Sigmoid colon (tissue), 7 donors: ENCODE measurements around the gene BSDC1. TPM values are rescaled to one million over a fixed set of nuclear protein-coding genes. Genes with fewer than 3 reads are reported as not detected.

ENCODE experiments used
- DNase-seq: peaks from one replicate; pipeline ENCODE4 v3.0.0-alpha.2; 2019
- H3K27ac ChIP-seq, 4 donors: fragments of 200-600 bp; sonication (generic); one replicate each; pipeline ENCODE4 v1.5.1; 2016 to 2019; ENCODE audit warnings: mild to moderate bottlenecking in 1 of 4
- H3K27me3 ChIP-seq, 3 donors: fragments of 200-600 bp; sonication (generic); one replicate each; pipeline ENCODE4 v1.5.1; 2019; ENCODE audit warnings: mild to moderate bottlenecking in 1 of 3
- H3K36me3 ChIP-seq, 4 donors: fragments of 200-600 bp; sonication (generic); one replicate each; pipeline ENCODE4 v1.5.1; 2016 to 2019
- H3K4me1 ChIP-seq, 4 donors: fragments of 200-600 bp; sonication (generic); one replicate each; pipeline ENCODE4 v1.5.1; 2017 to 2019
- H3K4me3 ChIP-seq, 4 donors: fragments of 200-600 bp; sonication (generic); one replicate each; pipeline ENCODE4 v1.5.1; 2017 to 2019; ENCODE audit warnings: mild to moderate bottlenecking in 2 of 4, moderate library complexity in 1 of 4
- H3K9me3 ChIP-seq, 4 donors: fragments of 200-600 bp in 3 of 4; sonication (generic) in 3 of 4; one replicate each; pipeline versions ENCODE4 v1.5.1 to v1.6.1; 2013 to 2019
- EP300 ChIP-seq, 4 donors: sonication (generic); formaldehyde crosslinking; IDR thresholded peaks; one replicate each; pipeline ENCODE4 v1.6.1; 2017; ENCODE audit warnings: antibody characterized with exemption in 4 of 4
- POLR2A ChIP-seq, 2 donors: fragments of 450-650 bp; IDR thresholded peaks; one replicate each; pipeline ENCODE4 v1.6.1; 2016; ENCODE audit warnings: antibody characterized with exemption in 2 of 2, mild to moderate bottlenecking in 2 of 2, moderate library complexity in 2 of 2
- POLR2AphosphoS5 ChIP-seq, 4 donors: sonication (generic); formaldehyde crosslinking; IDR thresholded peaks; one replicate each; pipeline ENCODE4 v1.6.1; 2017; ENCODE audit warnings: antibody characterized with exemption in 4 of 4
- WGBS, 2 donors: extraction: QIAGEN DNeasy Blood & Tissue Kit; methylation state at CpG; one replicate each; pipeline ENCODE4 v1.1.7; 2013; 5-methylcytosine and 5-hydroxymethylcytosine counted together
- intact Hi-C: fragments of 100-400 bp; cut with DNase I; formaldehyde crosslinking; loops from one replicate; pipeline ENCODE4 v1.15.1; 2023
- polyA plus RNA-seq, 3 donors: library from polyadenylated mRNA; stranded (reverse); fragments of 200-250 nt; gene quantifications; one replicate each; pipeline ENCODE4 v1.2.3, GENCODE V29; 2013
- total RNA-seq, 4 donors: library from RNA; depleted of rRNA; stranded (reverse); fragments of >200 nt; gene quantifications; one replicate each; pipeline ENCODE4 v1.1.0, GENCODE V29; 2016
- TF ChIP-seq, protein P1 (sequence below), 4 experiments: fragments of 450-650 bp in 3 of 4; fragments of 200-600 bp in 1 of 4; IDR thresholded peaks; one replicate each; pipeline ENCODE4 v1.5.1; 2016 to 2019; ENCODE audit warnings: antibody characterized with exemption in 4 of 4, mild to moderate bottlenecking in 3 of 4, moderate library complexity in 2 of 4
- donor health status: healthy with polysubstance abuse.
- donor health status: Bipolar disorder and iron deficiency.
- donor health status: healthy.

The BSDC1 gene
- total and polyA plus RNA-seq, 7 donors = 46.2 to 76.7 (median 52.8) TPM

DNA sequence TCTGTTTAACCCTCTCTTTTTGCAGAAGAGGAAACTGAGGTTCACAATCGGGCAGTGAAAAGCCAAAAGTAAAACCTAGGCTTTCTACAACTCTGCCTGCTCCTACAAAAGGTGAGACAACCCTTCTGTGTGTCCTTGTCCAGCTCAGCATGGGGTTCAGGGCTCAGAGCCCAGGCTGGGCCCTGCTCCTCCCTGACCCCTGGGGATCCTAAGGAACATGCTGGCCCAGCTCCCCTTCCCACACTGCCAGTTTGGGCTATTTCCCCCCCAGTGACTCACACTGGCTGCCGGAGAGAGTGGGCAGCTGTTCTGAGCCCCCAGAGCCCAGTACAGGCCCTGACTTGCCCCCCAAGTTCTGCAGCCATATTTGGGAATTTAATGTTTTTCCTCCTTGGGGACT, 40.8 kb downstream of the BSDC1 start:
- WGBS, 2 donors = 70 to 84% methylated on average over 2 of the region's 2 CpGs
- Histone ChIP-seq H3K36me3 (no peaks in the 10 kb centered on the region), H3K4me1 (peaks cover 0 to 26% (median 19%) of the 10 kb centered on the region in 4 donors), H3K27me3 (no peaks in the 10 kb centered on the region), H3K9me3 (no peaks in the 10 kb centered on the region), H3K4me3 (no peak overlapping the region), H3K27ac (peak overlapping the region in 3 of 4 donors; percentile 25 to 35 (median 33))
- intact Hi-C loops = loop anchor here (5.0 kb wide), 2 partner anchors 39 to 131 kb away; partner anchors contain the start of genes BSDC1, EIF3I and TMEM234
- no peak for DNase-seq
- TF ChIP-seq POLR2AphosphoS5 (IDR thresholded peaks at IDR 0.05) (no peak), EP300 (IDR thresholded peaks at IDR 0.05) (no peak), POLR2A (IDR thresholded peaks at IDR 0.05) (no peak)
- TF ChIP-seq, protein P1, sequence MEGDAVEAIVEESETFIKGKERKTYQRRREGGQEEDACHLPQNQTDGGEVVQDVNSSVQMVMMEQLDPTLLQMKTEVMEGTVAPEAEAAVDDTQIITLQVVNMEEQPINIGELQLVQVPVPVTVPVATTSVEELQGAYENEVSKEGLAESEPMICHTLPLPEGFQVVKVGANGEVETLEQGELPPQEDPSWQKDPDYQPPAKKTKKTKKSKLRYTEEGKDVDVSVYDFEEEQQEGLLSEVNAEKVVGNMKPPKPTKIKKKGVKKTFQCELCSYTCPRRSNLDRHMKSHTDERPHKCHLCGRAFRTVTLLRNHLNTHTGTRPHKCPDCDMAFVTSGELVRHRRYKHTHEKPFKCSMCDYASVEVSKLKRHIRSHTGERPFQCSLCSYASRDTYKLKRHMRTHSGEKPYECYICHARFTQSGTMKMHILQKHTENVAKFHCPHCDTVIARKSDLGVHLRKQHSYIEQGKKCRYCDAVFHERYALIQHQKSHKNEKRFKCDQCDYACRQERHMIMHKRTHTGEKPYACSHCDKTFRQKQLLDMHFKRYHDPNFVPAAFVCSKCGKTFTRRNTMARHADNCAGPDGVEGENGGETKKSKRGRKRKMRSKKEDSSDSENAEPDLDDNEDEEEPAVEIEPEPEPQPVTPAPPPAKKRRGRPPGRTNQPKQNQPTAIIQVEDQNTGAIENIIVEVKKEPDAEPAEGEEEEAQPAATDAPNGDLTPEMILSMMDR (IDR thresholded peaks at IDR 0.05) = no peak

DNA sequence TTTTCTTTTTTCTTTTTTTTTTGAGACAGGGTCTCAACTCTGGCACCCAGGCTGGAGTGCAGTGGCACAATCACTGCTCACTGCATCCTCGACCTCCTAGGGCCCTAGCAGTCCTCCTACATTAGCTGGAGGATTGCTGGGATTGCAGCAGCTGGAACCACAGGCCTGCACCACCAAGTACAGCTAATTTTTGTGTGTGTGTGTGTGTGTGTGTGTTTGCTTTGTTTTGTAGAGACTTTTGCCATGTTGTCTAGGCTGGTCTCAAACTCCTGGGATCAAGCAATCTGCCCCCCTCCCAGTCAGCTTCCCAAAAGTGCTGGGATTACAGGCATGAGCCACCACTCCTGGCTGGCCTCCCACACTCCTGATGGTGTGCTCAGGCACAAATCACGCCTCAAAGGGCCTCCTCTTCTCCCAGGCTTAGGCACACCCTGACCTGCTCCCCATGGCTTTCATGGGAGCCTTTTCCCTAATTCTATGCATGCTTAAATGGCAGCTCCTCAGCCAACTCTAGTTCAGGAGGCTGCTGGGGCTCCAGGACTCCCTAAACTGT, 41.3 kb downstream of the BSDC1 start:
- Histone ChIP-seq H3K27ac (peak overlapping the region; percentile 35 to 93 (median 86)), H3K36me3 (no peaks in the 10 kb centered on the region), H3K9me3 (no peaks in the 10 kb centered on the region), H3K4me3 (no peak overlapping the region), H3K27me3 (no peaks in the 10 kb centered on the region), H3K4me1 (peaks cover 0 to 26% (median 19%) of the 10 kb centered on the region in 4 donors)
- TF ChIP-seq, protein P1 (IDR thresholded peaks at IDR 0.05) = no peak
- TF ChIP-seq POLR2AphosphoS5 (IDR thresholded peaks at IDR 0.05) (no peak), EP300 (IDR thresholded peaks at IDR 0.05) (no peak), POLR2A (IDR thresholded peaks at IDR 0.05) (no peak)
- intact Hi-C loops = loop anchor here (5.0 kb wide), 2 partner anchors 39 to 131 kb away; partner anchors contain the start of genes BSDC1, EIF3I and TMEM234
- 77 to 84% methylated on average over 2 of the region's 2 CpGs for WGBS, 2 donors
- no peak for DNase-seq

DNA sequence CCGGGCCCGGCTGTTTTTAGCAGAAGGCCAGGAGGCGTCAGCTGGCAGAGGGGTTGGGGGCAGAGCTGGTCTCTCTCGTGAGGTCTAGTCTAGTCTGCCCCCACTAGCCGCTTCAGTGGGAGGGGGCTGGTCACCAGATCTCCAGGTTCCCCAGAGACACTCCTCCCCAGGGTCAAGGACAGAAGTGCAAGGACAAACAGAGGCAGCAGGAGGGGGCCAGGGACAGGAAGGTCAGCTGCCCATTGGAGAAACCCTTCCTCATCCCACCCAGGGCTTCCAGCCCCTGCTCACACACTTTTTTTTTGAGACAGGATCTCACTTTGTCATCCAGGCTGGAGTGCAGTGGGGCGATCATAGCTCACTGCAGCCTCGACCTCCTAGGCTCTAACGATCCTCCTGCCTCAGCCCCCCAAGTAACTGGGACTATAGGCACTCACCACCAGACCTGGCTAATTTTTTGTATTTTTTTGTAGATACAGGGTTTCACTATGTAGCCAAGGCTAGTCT, 41.9 kb downstream of the BSDC1 start:
- WGBS, 2 donors = 47 to 54% methylated on average over 8 of the region's 8 CpGs
- Histone ChIP-seq H3K9me3 (no peaks in the 10 kb centered on the region), H3K36me3 (no peaks in the 10 kb centered on the region), H3K27me3 (no peaks in the 10 kb centered on the region), H3K4me3 (peak overlapping the region; percentile 62 to 88 (median 74)), H3K4me1 (peaks cover 0 to 26% (median 19%) of the 10 kb centered on the region in 4 donors), H3K27ac (peak overlapping the region; percentile 84 to 93 (median 90))
- intact Hi-C loops = loop anchor here (5.0 kb wide), 2 partner anchors 40 to 130 kb away; partner anchors contain the start of genes BSDC1, EIF3I and TMEM234
- DNase-seq = no peak
- TF ChIP-seq POLR2AphosphoS5 (IDR thresholded peaks at IDR 0.05) (no peak), EP300 (IDR thresholded peaks at IDR 0.05) (no peak), POLR2A (IDR thresholded peaks at IDR 0.05) (no peak)
- TF ChIP-seq, protein P1 (IDR thresholded peaks at IDR 0.05) = no peak

DNA sequence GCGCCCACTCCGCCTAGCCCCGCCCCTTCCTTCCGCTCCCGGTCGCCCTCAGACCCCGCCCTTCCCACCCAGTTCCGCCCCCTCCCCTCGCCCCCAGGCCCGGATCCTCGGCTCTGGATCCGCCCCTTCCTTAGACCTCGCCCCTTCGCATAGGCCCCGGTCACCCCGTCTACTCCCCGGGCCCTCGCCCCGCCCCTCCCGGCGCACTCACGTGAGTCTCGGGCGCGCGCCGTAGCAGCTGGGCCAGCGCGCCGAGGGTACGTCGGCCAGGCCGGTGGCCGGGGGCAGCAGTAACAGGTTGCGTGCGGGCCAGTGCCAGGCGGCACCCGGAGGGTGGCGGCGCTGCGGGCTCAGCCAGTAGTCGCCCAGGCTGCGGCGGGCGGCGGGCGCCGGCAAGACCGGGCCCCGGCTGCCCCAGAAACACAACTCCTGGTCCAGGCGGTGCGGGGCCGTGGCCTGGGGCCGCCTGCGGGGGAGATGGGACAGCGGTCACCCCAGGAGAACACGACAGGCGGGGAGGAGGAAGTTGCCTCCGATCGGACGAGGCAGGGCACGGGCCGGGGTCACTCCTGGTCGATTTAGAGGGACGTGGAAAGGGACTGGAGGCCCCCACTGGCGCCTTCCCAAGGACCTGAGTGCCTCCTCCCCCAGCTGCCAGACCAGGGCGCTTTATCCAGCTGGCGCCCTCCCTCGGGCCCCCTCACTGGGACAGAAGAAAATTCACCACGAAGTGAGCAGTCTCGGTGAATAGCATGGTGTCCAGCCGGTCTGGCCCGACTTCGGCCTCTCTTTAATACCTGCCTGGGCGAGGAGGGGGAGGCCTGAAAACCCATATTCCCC, 42.6 kb downstream of the BSDC1 start:
- Histone ChIP-seq H3K4me1 (peaks cover 0 to 26% (median 19%) of the 10 kb centered on the region in 4 donors), H3K9me3 (no peaks in the 10 kb centered on the region), H3K4me3 (peak overlapping the region; percentile 62 to 88 (median 74)), H3K27ac (peak overlapping the region; percentile 84 to 93 (median 90)), H3K27me3 (no peaks in the 10 kb centered on the region), H3K36me3 (no peaks in the 10 kb centered on the region)
- intact Hi-C loops = loop anchor here (2.0 to 5.0 kb wide), 3 partner anchors 17 to 129 kb away; partner anchors contain the start of genes BSDC1, EIF3I and TMEM234
- TF ChIP-seq POLR2AphosphoS5 (IDR thresholded peaks at IDR 0.05) = peak; percentile 90 to 96 (median 96)
- TF ChIP-seq, protein P1 (IDR thresholded peaks at IDR 0.05) = no peak
- peak; percentile 50 to 53 for TF ChIP-seq POLR2A (IDR thresholded peaks at IDR 0.05)
- WGBS, 2 donors = 1 to 3% methylated on average over 75 of the region's 75 CpGs
- DNase-seq = peak; percentile 98
